GM23248 (cell line): ENCODE measurements around the gene MBD4.

Experiments
- EZH2 ChIP-seq: fragments of 200-600 bp; sonication (generic); IDR thresholded peaks from 2 replicates; pipeline ENCODE4 v1.6.1; 2018; ENCODE audit warnings: antibody characterized with exemption, mild to moderate bottlenecking; ENCODE audit not compliant: insufficient read depth, poor library complexity, severe bottlenecking
- EZH2phosphoT487 ChIP-seq: fragments of 200-600 bp; sonication (generic); IDR thresholded peaks from 2 replicates; pipeline ENCODE4 v1.6.1; 2018; ENCODE audit warnings: antibody characterized with exemption, moderate library complexity, mild to moderate bottlenecking, low read depth; ENCODE audit not compliant: insufficient read depth

DNA sequence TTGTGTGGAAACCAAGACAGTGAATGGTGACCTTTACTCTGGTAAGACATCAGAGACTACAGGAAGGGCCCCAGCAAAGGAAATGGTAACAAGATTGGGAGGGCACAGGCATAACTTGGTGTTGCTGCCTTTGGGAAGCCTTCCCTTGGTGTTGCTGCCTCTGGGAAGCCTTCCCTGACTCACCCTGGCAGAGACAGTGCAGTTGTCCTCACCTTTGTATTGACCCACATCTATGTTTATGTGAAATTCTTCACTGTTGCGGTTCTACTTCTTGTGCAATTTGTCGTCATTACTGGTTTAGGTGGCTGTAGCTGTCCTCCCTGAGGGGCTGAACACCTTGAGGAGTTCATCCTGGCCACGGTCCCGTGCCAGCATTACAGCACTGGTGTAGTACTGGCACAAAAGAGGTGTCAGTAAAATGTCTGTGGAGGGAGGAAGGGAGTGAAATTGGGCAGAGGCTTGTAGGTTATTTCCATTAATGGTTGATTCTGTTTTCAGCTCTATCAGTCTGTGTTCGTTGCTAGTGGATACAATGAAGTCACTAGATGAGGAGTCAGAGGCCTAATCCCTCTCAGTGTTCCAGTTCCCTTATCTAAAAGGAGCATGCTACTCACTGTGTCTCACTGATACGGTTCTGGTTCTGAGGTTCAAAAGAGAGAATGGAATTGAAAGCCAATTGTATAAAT, 21.9 kb upstream of the MBD4 start:
- TF ChIP-seq EZH2 (no peak), EZH2phosphoT487 (no peak)
